ENCODE data around the gene PERP.

PERP gene

GRCh38 chr6:138116661-138116999, 9.4 kb upstream of the PERP start:
- no peak overlapping the region for H3K27ac ChIP-seq (ENCODE audit: low read length)
- no peak for DNase-seq (ENCODE audit: low read depth, low spot score)
- WGBS (ENCODE audit: insufficient coverage, insufficient read length), result no CpG with 5 or more reads among the region's 3 CpGs
- H3K36me3 ChIP-seq (ENCODE audit: control insufficient read depth, insufficient read depth, low read length), result no peaks in the 10 kb centered on the region
- no peaks in the 10 kb centered on the region for H3K4me1 ChIP-seq (ENCODE audit: control insufficient read depth, insufficient read depth, low read length)
- no peaks in the 10 kb centered on the region for H3K27me3 ChIP-seq (ENCODE audit: control insufficient read depth, insufficient read depth, low read length)
- no peak overlapping the region for H3K4me3 ChIP-seq (ENCODE audit: low read length)
- H3K9me3 ChIP-seq (ENCODE audit: control insufficient read depth, insufficient read depth, low read length), result no peaks in the 10 kb centered on the region

GRCh38 chr6:138115877-138116660, 8.8 kb upstream of the PERP start:
- no peak for DNase-seq (ENCODE audit: low read depth, low spot score)
- Histone ChIP-seq H3K4me3 (ENCODE audit: low read length) (no peak overlapping the region), H3K4me1 (ENCODE audit: control insufficient read depth, insufficient read depth, low read length) (no peaks in the 10 kb centered on the region), H3K27me3 (ENCODE audit: control insufficient read depth, insufficient read depth, low read length) (no peaks in the 10 kb centered on the region), H3K27ac (ENCODE audit: low read length) (no peak overlapping the region), H3K9me3 (ENCODE audit: control insufficient read depth, insufficient read depth, low read length) (no peaks in the 10 kb centered on the region), H3K36me3 (ENCODE audit: control insufficient read depth, insufficient read depth, low read length) (no peaks in the 10 kb centered on the region)
- no CpG with 5 or more reads among the region's 13 CpGs for WGBS (ENCODE audit: insufficient coverage, insufficient read length)

- Histone ChIP-seq H3K4me3 (ENCODE audit: low read length) (no peak overlapping the region), H3K9me3 (ENCODE audit: control insufficient read depth, insufficient read depth, low read length) (no peaks in the 10 kb centered on the region), H3K27me3 (ENCODE audit: control insufficient read depth, insufficient read depth, low read length) (no peaks in the 10 kb centered on the region), H3K36me3 (ENCODE audit: control insufficient read depth, insufficient read depth, low read length) (no peaks in the 10 kb centered on the region), H3K4me1 (ENCODE audit: control insufficient read depth, insufficient read depth, low read length) (no peaks in the 10 kb centered on the region), H3K27ac (ENCODE audit: low read length) (no peak overlapping the region)
- no CpG with 5 or more reads among the region's 7 CpGs for WGBS (ENCODE audit: insufficient coverage, insufficient read length)
- no peak for DNase-seq (ENCODE audit: low read depth, low spot score)
Observed at GRCh38 chr6:138115201-138115600, 8.0 kb upstream of the PERP start.

- no peaks in the 10 kb centered on the region for H3K27me3 ChIP-seq (ENCODE audit: control insufficient read depth, insufficient read depth, low read length)
- no CpG with 5 or more reads among the region's 3 CpGs for WGBS (ENCODE audit: insufficient coverage, insufficient read length)
Observed at GRCh38 chr6:138113588-138114210, 6.5 kb upstream of the PERP start.

GRCh38 chr6:138110229-138110628, 3.0 kb upstream of the PERP start:
- Histone ChIP-seq H3K9me3 (ENCODE audit: control insufficient read depth, insufficient read depth, low read length) (no peaks in the 10 kb centered on the region), H3K36me3 (ENCODE audit: control insufficient read depth, insufficient read depth, low read length) (no peaks in the 10 kb centered on the region), H3K27ac (ENCODE audit: low read length) (no peak overlapping the region), H3K4me1 (ENCODE audit: control insufficient read depth, insufficient read depth, low read length) (no peaks in the 10 kb centered on the region), H3K27me3 (ENCODE audit: control insufficient read depth, insufficient read depth, low read length) (no peaks in the 10 kb centered on the region), H3K4me3 (ENCODE audit: low read length) (no peak overlapping the region)
- DNase-seq (ENCODE audit: low read depth, low spot score), result no peak
- WGBS (ENCODE audit: insufficient coverage, insufficient read length), result no CpG with 5 or more reads among the region's 3 CpGs

More at GRCh38 chr6:138113588-138114210, 6.5 kb upstream of the PERP start:
- no peak for DNase-seq (ENCODE audit: low read depth, low spot score)
- Histone ChIP-seq H3K36me3 (ENCODE audit: control insufficient read depth, insufficient read depth, low read length) (no peaks in the 10 kb centered on the region), H3K9me3 (ENCODE audit: control insufficient read depth, insufficient read depth, low read length) (no peaks in the 10 kb centered on the region), H3K4me3 (ENCODE audit: low read length) (no peak overlapping the region), H3K4me1 (ENCODE audit: control insufficient read depth, insufficient read depth, low read length) (no peaks in the 10 kb centered on the region), H3K27ac (ENCODE audit: low read length) (no peak overlapping the region)

- WGBS (ENCODE audit: insufficient coverage, insufficient read length), result no CpG with 5 or more reads among the region's 7 CpGs
- H3K27ac ChIP-seq (ENCODE audit: low read length), result no peak overlapping the region
- DNase-seq (ENCODE audit: low read depth, low spot score), result no peak
- H3K27me3 ChIP-seq (ENCODE audit: control insufficient read depth, insufficient read depth, low read length), result no peaks in the 10 kb centered on the region
- no peaks in the 10 kb centered on the region for H3K36me3 ChIP-seq (ENCODE audit: control insufficient read depth, insufficient read depth, low read length)
- no peaks in the 10 kb centered on the region for H3K9me3 ChIP-seq (ENCODE audit: control insufficient read depth, insufficient read depth, low read length)
- no peaks in the 10 kb centered on the region for H3K4me1 ChIP-seq (ENCODE audit: control insufficient read depth, insufficient read depth, low read length)
- H3K4me3 ChIP-seq (ENCODE audit: low read length), result no peak overlapping the region
Observed at GRCh38 chr6:138109042-138109997, 2.1 kb upstream of the PERP start.

GRCh38 chr6:138107752-138108592, 753 bp upstream of the PERP start:
- no peak overlapping the region for H3K27ac ChIP-seq (ENCODE audit: low read length)
- WGBS (ENCODE audit: insufficient coverage, insufficient read length), result no CpG with 5 or more reads among the region's 24 CpGs
- H3K27me3 ChIP-seq (ENCODE audit: control insufficient read depth, insufficient read depth, low read length), result no peaks in the 10 kb centered on the region
- DNase-seq (ENCODE audit: low read depth, low spot score), result no peak
- H3K4me1 ChIP-seq (ENCODE audit: control insufficient read depth, insufficient read depth, low read length), result no peaks in the 10 kb centered on the region
- no peaks in the 10 kb centered on the region for H3K9me3 ChIP-seq (ENCODE audit: control insufficient read depth, insufficient read depth, low read length)
- H3K36me3 ChIP-seq (ENCODE audit: control insufficient read depth, insufficient read depth, low read length), result no peaks in the 10 kb centered on the region
- H3K4me3 ChIP-seq (ENCODE audit: low read length), result peak overlapping the region; percentile 92

GRCh38 chr6:138106665-138107077, 548 bp downstream of the PERP start:
- Histone ChIP-seq H3K9me3 (ENCODE audit: control insufficient read depth, insufficient read depth, low read length) (no peaks in the 10 kb centered on the region), H3K27me3 (ENCODE audit: control insufficient read depth, insufficient read depth, low read length) (no peaks in the 10 kb centered on the region), H3K36me3 (ENCODE audit: control insufficient read depth, insufficient read depth, low read length) (no peaks in the 10 kb centered on the region), H3K4me1 (ENCODE audit: control insufficient read depth, insufficient read depth, low read length) (no peaks in the 10 kb centered on the region), H3K4me3 (ENCODE audit: low read length) (peak overlapping the region; percentile 92; the same call in 1 of the 2 replicates), H3K27ac (ENCODE audit: low read length) (no peak overlapping the region)
- no CpG with 5 or more reads among the region's 17 CpGs for WGBS (ENCODE audit: insufficient coverage, insufficient read length)
- no peak for DNase-seq (ENCODE audit: low read depth, low spot score)

GRCh38 chr6:138105880-138106664, 1.1 kb downstream of the PERP start:
- no peak overlapping the region for H3K27ac ChIP-seq (ENCODE audit: low read length)
- no peaks in the 10 kb centered on the region for H3K27me3 ChIP-seq (ENCODE audit: control insufficient read depth, insufficient read depth, low read length)
- no peaks in the 10 kb centered on the region for H3K9me3 ChIP-seq (ENCODE audit: control insufficient read depth, insufficient read depth, low read length)
- H3K4me3 ChIP-seq (ENCODE audit: low read length), result peak overlapping the region; percentile 43; the same call in 1 of the 2 replicates
- WGBS (ENCODE audit: insufficient coverage, insufficient read length), result no CpG with 5 or more reads among the region's 10 CpGs
- H3K4me1 ChIP-seq (ENCODE audit: control insufficient read depth, insufficient read depth, low read length), result no peaks in the 10 kb centered on the region
- DNase-seq (ENCODE audit: low read depth, low spot score), result no peak
- H3K36me3 ChIP-seq (ENCODE audit: control insufficient read depth, insufficient read depth, low read length), result no peaks in the 10 kb centered on the region
